Esophagus squamous epithelium (tissue), 5 donors: ENCODE data around the gene CAPN8. TPM values are rescaled to one million over a fixed set of nuclear protein-coding genes. Genes with fewer than 3 reads are reported as not detected.

Experiments
- DNase-seq: peaks from one replicate; lab custom pipeline; 2025; lab: John Stamatoyannopoulos, UW
- H3K27ac ChIP-seq, 4 donors: fragments of 200-600 bp; sonication (generic); one replicate each; pipeline ENCODE4 v1.5.1; 2016 to 2019; ENCODE audit warnings: mild to moderate bottlenecking in 1 of 4
- H3K27me3 ChIP-seq, 4 donors: fragments of 200-600 bp; sonication (generic); 1 replicate in 3 of 4; 2 replicates in 1 of 4; pipeline versions ENCODE4 v1.5.1 to v1.6.0; 2017 to 2021; ENCODE audit warnings: antibody characterized with exemption in 1 of 4
- H3K36me3 ChIP-seq, 3 donors: fragments of 200-600 bp; sonication (generic); one replicate each; pipeline ENCODE4 v1.5.1; 2016 to 2019
- H3K4me1 ChIP-seq, 3 donors: fragments of 200-600 bp; sonication (generic); one replicate each; pipeline ENCODE4 v1.5.1; 2017 to 2019
- H3K4me3 ChIP-seq, 4 donors: fragments of 200-600 bp; sonication (generic); 1 replicate in 3 of 4; 2 replicates in 1 of 4; pipeline ENCODE4 v1.5.1; 2016 to 2019; ENCODE audit warnings: mild to moderate bottlenecking in 2 of 4, moderate library complexity in 1 of 4
- H3K9me3 ChIP-seq, 3 donors: fragments of 200-600 bp; sonication (generic); one replicate each; pipeline ENCODE4 v1.5.1; 2016 to 2019
- CTCF ChIP-seq, 6 experiments: fragments of 450-650 bp in 4 of 6; fragments of 200-600 bp in 2 of 6; sonication (generic) in 2 of 6; IDR thresholded peaks; one replicate each; pipeline ENCODE4 v1.5.1; 2016 to 2019; ENCODE audit warnings: antibody characterized with exemption in 6 of 6, mild to moderate bottlenecking in 4 of 6, moderate library complexity in 4 of 6
- POLR2A ChIP-seq, 4 donors: fragments of 450-650 bp; IDR thresholded peaks; one replicate each; pipeline ENCODE4 v1.6.1; 2017; ENCODE audit warnings: antibody characterized with exemption in 4 of 4, mild to moderate bottlenecking in 4 of 4, moderate library complexity in 3 of 4
- WGBS, 2 donors: methylation state at CpG; one replicate each; pipeline ENCODE4 v1.1.5; 2018; 5-methylcytosine and 5-hydroxymethylcytosine counted together
- intact Hi-C: fragments of 100-400 bp; cut with DNase I; formaldehyde crosslinking; loops from one replicate; pipeline ENCODE4 v1.15.0; 2022
- total RNA-seq, 4 donors: library from RNA; depleted of rRNA; stranded (reverse); fragments of >200 nt; gene quantifications; one replicate each; pipeline ENCODE4 v1.1.0, GENCODE V29; 2016
- donor health status: DM: yes; HTN: yes; CAD: no.

The CAPN8 gene
- total RNA-seq, 4 donors from 2014 or later, result 0.26 to 1.1 (median 0.57) TPM; not detected in 1

DNA sequence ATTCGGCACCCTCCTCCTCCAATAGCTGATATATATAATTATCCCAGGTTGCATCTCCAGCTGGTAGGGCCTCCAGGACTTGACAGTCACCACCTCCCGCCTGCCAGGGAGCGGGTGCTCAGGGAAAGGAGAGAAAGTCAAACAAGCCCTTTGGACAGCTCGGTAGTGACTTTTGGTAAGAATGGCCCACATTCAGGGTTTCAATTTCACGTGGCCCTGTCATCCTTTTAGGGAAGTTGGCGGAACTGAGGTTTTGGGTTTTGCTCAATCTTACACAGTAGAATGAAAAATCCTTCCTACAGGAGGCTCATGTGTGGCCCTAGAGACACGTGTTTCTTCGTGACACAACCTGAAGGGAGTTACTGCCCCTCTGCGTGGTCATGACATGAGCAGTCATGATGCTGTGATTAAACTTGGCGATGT is 44.2 kb downstream of the CAPN8 start:
- no peaks in the 10 kb centered on the region for H3K27me3 ChIP-seq
- no peaks in the 10 kb centered on the region for H3K36me3 ChIP-seq
- H3K4me3 ChIP-seq, result no peak overlapping the region
- no peaks in the 10 kb centered on the region for H3K4me1 ChIP-seq
- H3K27ac ChIP-seq, result no peak overlapping the region
- no peak for DNase-seq
- intact Hi-C loops, result no loop called here
- TF ChIP-seq POLR2A (IDR thresholded peaks at IDR 0.05), result no peak
- no peak for TF ChIP-seq CTCF (IDR thresholded peaks at IDR 0.05)
- 77 to 78% methylated on average over 7 to 8 of the region's 10 CpGs for WGBS, 2 donors
- no peaks in the 10 kb centered on the region for H3K9me3 ChIP-seq

- intact Hi-C loops, result no loop called here
- Histone ChIP-seq H3K27me3 (no peaks in the 10 kb centered on the region), H3K36me3 (no peaks in the 10 kb centered on the region), H3K9me3 (no peaks in the 10 kb centered on the region), H3K4me3 (no peak overlapping the region), H3K27ac (no peak overlapping the region), H3K4me1 (no peaks in the 10 kb centered on the region)
- 64 to 69% methylated on average over 9 of the region's 9 CpGs for WGBS, 2 donors
- TF ChIP-seq CTCF (IDR thresholded peaks at IDR 0.05) (no peak), POLR2A (IDR thresholded peaks at IDR 0.05) (no peak)
- no peak for DNase-seq
Measured at GRCh38 chr1:223620297-223620897, 45.1 kb downstream of the CAPN8 start.

- H3K27me3 ChIP-seq, result no peaks in the 10 kb centered on the region
- H3K36me3 ChIP-seq, result no peaks in the 10 kb centered on the region
- H3K4me1 ChIP-seq, result peaks cover 0 to 5% (median 0%) of the 10 kb centered on the region in 3 donors
- 84 to 89% methylated on average over 5 of the region's 5 CpGs for WGBS, 2 donors
- TF ChIP-seq CTCF (IDR thresholded peaks at IDR 0.05) (no peak), POLR2A (IDR thresholded peaks at IDR 0.05) (no peak)
- no peaks in the 10 kb centered on the region for H3K9me3 ChIP-seq
- no peak overlapping the region for H3K27ac ChIP-seq
- no peak for DNase-seq
- H3K4me3 ChIP-seq, result no peak overlapping the region
- intact Hi-C loops, result no loop called here
Measured at GRCh38 chr1:223618680-223619079, 46.8 kb downstream of the CAPN8 start.

DNA sequence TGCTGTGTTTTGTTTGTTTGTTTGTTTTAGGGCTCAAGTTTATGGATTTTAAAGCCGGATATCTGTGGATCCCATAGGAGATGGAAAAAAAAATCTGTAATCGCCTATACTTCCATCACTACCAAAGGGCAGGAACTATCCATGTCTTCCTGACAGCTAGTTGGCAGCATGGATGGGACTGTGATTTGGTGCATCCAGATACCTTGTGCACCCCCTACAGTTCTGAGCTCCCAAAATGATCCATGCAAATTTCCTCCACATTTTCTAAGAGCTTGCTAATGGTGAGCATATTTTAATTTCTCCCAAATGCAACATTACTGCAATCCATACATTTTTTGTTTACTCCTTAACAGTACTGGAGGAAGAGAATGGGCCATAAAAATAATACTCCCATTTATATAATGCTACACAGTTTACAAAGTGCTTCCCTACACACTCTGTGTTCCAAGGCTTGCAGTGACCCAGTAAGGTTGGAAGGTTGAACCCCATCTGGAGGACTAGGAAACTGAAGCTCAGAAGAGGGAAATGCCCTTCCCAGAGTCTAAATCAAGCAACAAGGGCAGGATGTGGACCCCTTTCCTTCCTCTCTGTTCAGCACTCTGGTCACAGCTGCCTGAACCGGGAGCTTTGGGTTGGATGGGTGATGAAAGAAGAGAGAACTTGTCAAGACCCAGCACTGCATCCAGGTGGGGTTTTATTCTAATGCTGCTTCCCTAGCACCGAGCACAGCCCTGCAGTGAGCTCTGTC is 48.0 kb downstream of the CAPN8 start:
- H3K27me3 ChIP-seq, result no peaks in the 10 kb centered on the region
- intact Hi-C loops, result no loop called here
- TF ChIP-seq CTCF (IDR thresholded peaks at IDR 0.05) (no peak), POLR2A (IDR thresholded peaks at IDR 0.05) (no peak)
- H3K4me3 ChIP-seq, result no peak overlapping the region
- 54 to 83% methylated on average over 2 to 3 of the region's 4 CpGs for WGBS, 2 donors
- peaks cover 0 to 5% (median 0%) of the 10 kb centered on the region in 3 donors for H3K4me1 ChIP-seq
- no peaks in the 10 kb centered on the region for H3K9me3 ChIP-seq
- no peak for DNase-seq
- no peak overlapping the region for H3K27ac ChIP-seq
- H3K36me3 ChIP-seq, result no peaks in the 10 kb centered on the region

GRCh38 chr1:223616586-223616985 is 48.9 kb downstream of the CAPN8 start:
- no peak for TF ChIP-seq CTCF (IDR thresholded peaks at IDR 0.05)
- DNase-seq, result no peak
- no peaks in the 10 kb centered on the region for H3K9me3 ChIP-seq
- intact Hi-C loops, result no loop called here
- no peaks in the 10 kb centered on the region for H3K27me3 ChIP-seq
- no peak overlapping the region for H3K4me3 ChIP-seq
- WGBS, 2 donors, result 75 to 82% methylated on average over 4 of the region's 4 CpGs
- no peak overlapping the region for H3K27ac ChIP-seq
- H3K36me3 ChIP-seq, result no peaks in the 10 kb centered on the region
- H3K4me1 ChIP-seq, result peaks cover 0 to 5% (median 0%) of the 10 kb centered on the region in 3 donors
